Right lobe of liver (tissue), 4 donors: ENCODE data around the gene MAML3.

Source experiments
- POLR2A ChIP-seq: fragments of 450-650 bp; IDR thresholded peaks from one replicate; pipeline ENCODE4 v1.6.1; 2017; ENCODE audit warnings: antibody characterized with exemption, mild to moderate bottlenecking
- TF ChIP-seq, protein P1 (sequence below), 4 donors: fragments of 200-600 bp in 3 of 4; fragments of 450-650 bp in 1 of 4; IDR thresholded peaks; one replicate each; pipeline versions ENCODE4 v1.5.1 to v1.8.0; 2016 to 2022; ENCODE audit warnings: antibody characterized with exemption in 4 of 4, mild to moderate bottlenecking in 2 of 4
- donor health status: DM: no; HTN: no; CAD: no.
- donor health status: DM: no; HTN: no; CAD: no.
- donor health status: DM: no; HTN: yes; CAD: no.

GRCh38 chr4:139903845-139904244 lies 250.1 kb downstream of the MAML3 start:
- TF ChIP-seq, protein P1, sequence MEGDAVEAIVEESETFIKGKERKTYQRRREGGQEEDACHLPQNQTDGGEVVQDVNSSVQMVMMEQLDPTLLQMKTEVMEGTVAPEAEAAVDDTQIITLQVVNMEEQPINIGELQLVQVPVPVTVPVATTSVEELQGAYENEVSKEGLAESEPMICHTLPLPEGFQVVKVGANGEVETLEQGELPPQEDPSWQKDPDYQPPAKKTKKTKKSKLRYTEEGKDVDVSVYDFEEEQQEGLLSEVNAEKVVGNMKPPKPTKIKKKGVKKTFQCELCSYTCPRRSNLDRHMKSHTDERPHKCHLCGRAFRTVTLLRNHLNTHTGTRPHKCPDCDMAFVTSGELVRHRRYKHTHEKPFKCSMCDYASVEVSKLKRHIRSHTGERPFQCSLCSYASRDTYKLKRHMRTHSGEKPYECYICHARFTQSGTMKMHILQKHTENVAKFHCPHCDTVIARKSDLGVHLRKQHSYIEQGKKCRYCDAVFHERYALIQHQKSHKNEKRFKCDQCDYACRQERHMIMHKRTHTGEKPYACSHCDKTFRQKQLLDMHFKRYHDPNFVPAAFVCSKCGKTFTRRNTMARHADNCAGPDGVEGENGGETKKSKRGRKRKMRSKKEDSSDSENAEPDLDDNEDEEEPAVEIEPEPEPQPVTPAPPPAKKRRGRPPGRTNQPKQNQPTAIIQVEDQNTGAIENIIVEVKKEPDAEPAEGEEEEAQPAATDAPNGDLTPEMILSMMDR (IDR thresholded peaks at IDR 0.05) = no peak
- TF ChIP-seq POLR2A = no peak
